Cardiac fibroblast (primary cell): ENCODE results near the gene CNTNAP2.
"Not testable (repeated sequence)": the region's sequence is repeated elsewhere in the genome, so short reads cannot be mapped to it uniquely, and the experiment has no call there.

ENCODE experiments used
- DNase-seq, 2 donors: peaks; one replicate each; pipeline versions ENCODE4 v3.0.0 to v3.0.0-alpha.2; 2010; ENCODE audit warnings: low read depth in 2 of 2
- H3K4me3 ChIP-seq, 2 donors: replicated peaks in 1 of 2; 1 replicate in 1 of 2; 2 replicates in 1 of 2; pipeline ENCODE4 v1.5.1; 2011; ENCODE audit warnings: low read depth in 2 of 2, low read length in 2 of 2, mild to moderate bottlenecking in 2 of 2, moderate library complexity in 1 of 2
- CTCF ChIP-seq: IDR thresholded peaks from one replicate; pipeline ENCODE4 v1.5.1; 2011; ENCODE audit warnings: low read depth, mild to moderate bottlenecking, low read length, inconsistent platforms

The CNTNAP2 gene

DNA sequence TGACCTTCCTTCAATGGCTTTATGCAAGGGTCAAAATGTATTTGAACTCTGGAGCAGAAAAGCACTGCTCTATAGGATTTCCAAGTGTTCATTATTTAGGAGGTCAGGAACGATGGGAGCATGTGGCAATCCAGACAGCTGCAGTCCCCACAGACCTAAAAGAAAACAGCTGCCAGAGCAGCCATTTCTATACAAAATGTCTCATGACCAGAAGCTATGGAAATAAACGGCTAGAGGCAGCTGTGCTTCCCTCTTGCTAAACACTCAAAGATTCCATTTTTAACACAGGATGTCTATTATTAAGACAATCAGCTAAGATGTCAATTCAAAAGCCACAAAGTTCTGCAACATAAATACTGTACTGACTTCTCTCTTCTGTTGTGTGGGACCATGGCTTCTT, 1594.8 kb downstream of the CNTNAP2 start:
- DNase-seq, result no peak
- H3K4me3 ChIP-seq, result no peak overlapping the region
- TF ChIP-seq CTCF, result no peak

DNA sequence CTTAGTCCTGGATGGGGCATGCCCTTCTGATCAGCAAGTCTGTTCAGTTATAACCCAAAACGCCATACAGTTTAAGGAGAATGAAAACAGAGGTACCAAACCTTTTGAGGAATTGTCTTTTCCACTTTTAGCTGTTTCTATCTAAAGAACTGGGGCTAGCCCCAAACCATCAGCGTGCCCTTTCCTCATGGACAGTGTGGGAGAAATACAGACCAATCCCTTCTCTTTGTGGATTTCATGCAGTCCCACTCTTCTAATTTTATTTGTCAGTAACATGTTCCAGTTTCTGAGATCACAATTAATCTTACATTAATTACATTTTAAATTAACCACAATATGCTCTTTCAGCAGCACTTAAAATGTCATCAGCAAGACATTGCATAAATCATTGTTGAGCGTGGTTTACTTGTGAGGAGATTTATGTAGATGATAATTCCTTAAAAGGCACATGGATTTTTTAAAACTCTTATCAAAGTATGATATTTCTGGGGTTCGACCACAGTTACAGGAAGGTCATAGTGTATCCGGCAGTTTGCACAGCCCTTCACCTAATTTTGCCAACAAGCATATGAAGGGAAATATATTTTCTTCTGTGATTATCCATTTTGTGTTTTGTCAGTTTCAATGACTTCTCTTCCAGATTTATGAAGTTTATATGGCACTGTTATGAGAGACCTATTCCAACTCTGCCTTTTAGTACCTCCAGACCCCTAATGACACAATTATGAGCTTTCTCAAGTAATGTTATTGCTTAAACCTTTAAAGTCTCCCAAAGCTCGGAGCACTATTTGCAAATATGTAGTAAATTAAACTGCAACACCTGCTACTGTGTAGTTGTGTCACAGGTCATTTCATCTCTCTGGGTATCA, 1605.6 kb downstream of the CNTNAP2 start:
- no peak for DNase-seq
- H3K4me3 ChIP-seq, result no peak overlapping the region
- no peak for TF ChIP-seq CTCF

DNA sequence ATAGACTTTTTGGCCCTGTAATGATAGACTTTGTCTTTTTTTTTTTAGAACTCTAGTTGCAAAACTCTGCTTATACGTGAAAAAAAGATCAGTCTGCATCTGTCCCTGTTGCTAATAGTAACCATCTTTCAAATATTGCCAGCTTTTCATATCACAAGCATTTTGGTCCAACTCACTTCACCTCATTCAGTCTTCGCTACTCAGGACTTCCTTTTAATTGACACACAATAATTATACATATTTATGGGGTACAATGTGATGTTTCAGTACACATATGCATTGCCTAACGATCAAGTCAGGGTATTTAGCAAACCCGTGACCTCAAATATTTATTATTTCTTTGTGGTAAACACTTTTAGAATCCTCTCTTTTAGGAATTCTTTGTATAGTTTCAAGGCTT, 1606.9 kb downstream of the CNTNAP2 start:
- TF ChIP-seq CTCF, result no peak
- DNase-seq, result no peak
- no peak overlapping the region for H3K4me3 ChIP-seq

- TF ChIP-seq CTCF, result no peak
- no peak for DNase-seq
- no peak overlapping the region for H3K4me3 ChIP-seq
Observed at GRCh38 chr7:147731311-147731710, 1614.7 kb downstream of the CNTNAP2 start.

DNA sequence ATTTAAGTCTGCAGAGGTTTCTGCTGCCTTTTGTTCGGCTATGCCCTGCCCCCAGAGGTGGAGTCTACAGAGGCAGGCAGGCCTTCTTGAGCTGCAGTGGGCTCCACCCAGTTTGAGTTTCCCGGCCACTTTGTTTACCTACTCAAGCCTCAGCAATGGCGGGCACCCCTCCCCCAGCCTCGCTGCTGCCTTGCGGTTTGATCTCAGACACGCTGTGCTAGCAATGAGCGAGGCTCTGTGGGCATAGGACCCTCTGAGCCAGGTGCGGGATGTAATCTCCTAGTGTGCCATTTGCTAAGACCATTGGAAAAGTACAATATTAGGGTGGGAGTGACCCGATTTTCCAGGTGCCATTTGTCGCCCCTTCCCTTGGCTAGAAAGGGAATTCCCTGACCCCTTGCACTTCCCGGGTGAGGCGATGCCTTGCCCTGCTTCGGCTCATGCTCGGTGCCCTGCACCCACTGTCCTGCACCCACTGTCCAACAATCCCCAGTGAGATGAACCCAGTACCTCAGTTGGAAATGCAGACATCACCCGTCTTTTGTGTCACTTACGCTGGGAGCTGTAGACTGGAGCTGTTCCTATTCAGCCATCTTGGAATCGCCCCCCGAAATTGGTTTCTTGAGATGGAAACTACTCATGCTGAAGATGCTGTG, 1621.1 kb downstream of the CNTNAP2 start:
- H3K4me3 ChIP-seq, DNase-seq: not testable (repeated sequence)

- H3K4me3 ChIP-seq, result no peak overlapping the region
- no peak for DNase-seq
- no peak for TF ChIP-seq CTCF
Observed at GRCh38 chr7:147742301-147742700, 1625.7 kb downstream of the CNTNAP2 start.

DNA sequence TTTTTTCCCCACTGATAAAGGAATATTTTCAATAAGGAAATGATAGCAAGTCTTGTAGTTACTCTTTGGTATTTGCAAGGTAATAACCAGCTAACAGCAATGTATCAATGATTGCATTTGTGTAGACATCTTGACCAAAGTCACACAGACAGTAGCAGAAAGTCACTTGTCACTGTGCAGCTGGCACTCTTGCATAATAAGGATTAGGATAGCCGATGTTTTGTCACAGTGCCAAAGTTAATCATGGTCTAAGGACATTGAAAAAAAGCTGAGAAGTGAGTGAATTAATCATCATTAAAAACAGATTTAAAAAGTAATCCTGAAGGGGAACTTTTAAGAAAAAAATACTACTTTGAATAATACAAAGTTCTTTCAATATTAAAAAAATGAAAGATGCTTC, 1639.7 kb downstream of the CNTNAP2 start:
- no peak for TF ChIP-seq CTCF
- no peak overlapping the region for H3K4me3 ChIP-seq
- no peak for DNase-seq
